ENCODE data around the gene TATDN2. TPM values are rescaled to one million over a fixed set of nuclear protein-coding genes. Genes with fewer than 3 reads are reported as not detected.

The TATDN2 gene
- total RNA-seq, 1 donor from 2014 or later: 34.6 TPM

GRCh38 chr3:10305331-10305902 is 57.2 kb downstream of the TATDN2 start:
- peaks cover 5% of the 10 kb centered on the region for H3K4me1 Mint-ChIP-seq (ENCODE audit: unreplicated experiment)
- TF ChIP-seq, protein P1, sequence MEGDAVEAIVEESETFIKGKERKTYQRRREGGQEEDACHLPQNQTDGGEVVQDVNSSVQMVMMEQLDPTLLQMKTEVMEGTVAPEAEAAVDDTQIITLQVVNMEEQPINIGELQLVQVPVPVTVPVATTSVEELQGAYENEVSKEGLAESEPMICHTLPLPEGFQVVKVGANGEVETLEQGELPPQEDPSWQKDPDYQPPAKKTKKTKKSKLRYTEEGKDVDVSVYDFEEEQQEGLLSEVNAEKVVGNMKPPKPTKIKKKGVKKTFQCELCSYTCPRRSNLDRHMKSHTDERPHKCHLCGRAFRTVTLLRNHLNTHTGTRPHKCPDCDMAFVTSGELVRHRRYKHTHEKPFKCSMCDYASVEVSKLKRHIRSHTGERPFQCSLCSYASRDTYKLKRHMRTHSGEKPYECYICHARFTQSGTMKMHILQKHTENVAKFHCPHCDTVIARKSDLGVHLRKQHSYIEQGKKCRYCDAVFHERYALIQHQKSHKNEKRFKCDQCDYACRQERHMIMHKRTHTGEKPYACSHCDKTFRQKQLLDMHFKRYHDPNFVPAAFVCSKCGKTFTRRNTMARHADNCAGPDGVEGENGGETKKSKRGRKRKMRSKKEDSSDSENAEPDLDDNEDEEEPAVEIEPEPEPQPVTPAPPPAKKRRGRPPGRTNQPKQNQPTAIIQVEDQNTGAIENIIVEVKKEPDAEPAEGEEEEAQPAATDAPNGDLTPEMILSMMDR (conservative IDR thresholded peaks at IDR 0.05): no peak
- no peak for DNase-seq (ENCODE audit: extremely low spot score, unreplicated experiment)
- no peaks in the 10 kb centered on the region for H3K9me3 Mint-ChIP-seq
- peaks cover 46% of the 10 kb centered on the region for H3K36me3 Mint-ChIP-seq
- no peaks in the 10 kb centered on the region for H3K27me3 Mint-ChIP-seq
- no peak overlapping the region for H3K4me3 Mint-ChIP-seq
- H3K27ac Mint-ChIP-seq: no peak overlapping the region

DNA sequence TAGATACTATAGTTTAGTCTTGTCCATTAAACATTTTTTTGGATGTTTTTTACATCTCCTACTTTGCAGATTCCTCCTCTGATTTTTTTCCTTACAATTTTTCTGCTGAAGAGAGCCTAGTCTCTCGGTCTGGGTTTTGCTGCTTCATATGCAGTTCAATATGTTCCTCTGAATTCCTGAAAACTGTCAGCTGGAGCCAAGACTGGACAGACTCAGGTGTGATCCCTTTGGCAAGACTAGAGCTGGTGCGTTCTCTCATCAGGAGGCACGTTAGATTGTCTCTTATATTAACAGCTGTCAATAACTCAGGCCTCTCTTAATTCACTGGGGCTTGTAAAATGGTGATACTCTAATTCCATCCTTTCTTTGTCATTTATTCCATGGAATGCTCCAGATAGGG is 57.9 kb downstream of the TATDN2 start:
- Mint-ChIP-seq H3K36me3 (peaks cover 45% of the 10 kb centered on the region), H3K27ac (no peak overlapping the region), H3K9me3 (no peaks in the 10 kb centered on the region), H3K4me1 (ENCODE audit: unreplicated experiment) (peaks cover 5% of the 10 kb centered on the region), H3K4me3 (no peak overlapping the region), H3K27me3 (no peaks in the 10 kb centered on the region)
- no peak for DNase-seq (ENCODE audit: extremely low spot score, unreplicated experiment)
- TF ChIP-seq, protein P1 (conservative IDR thresholded peaks at IDR 0.05): no peak

- no peak overlapping the region for H3K27ac Mint-ChIP-seq
- no peak for DNase-seq (ENCODE audit: extremely low spot score, unreplicated experiment)
- no peak overlapping the region for H3K4me3 Mint-ChIP-seq
- no peaks in the 10 kb centered on the region for H3K27me3 Mint-ChIP-seq
- H3K36me3 Mint-ChIP-seq: peaks cover 40% of the 10 kb centered on the region
- TF ChIP-seq, protein P1 (conservative IDR thresholded peaks at IDR 0.05): no peak
- no peaks in the 10 kb centered on the region for H3K9me3 Mint-ChIP-seq
- peaks cover 5% of the 10 kb centered on the region for H3K4me1 Mint-ChIP-seq (ENCODE audit: unreplicated experiment)
Observed at GRCh38 chr3:10308678-10309077, 60.4 kb downstream of the TATDN2 start.

GRCh38 chr3:10309736-10310135 is 61.5 kb downstream of the TATDN2 start:
- Mint-ChIP-seq H3K27me3 (no peaks in the 10 kb centered on the region), H3K4me3 (no peak overlapping the region), H3K9me3 (no peaks in the 10 kb centered on the region), H3K4me1 (ENCODE audit: unreplicated experiment) (peaks cover 5% of the 10 kb centered on the region), H3K27ac (peak overlapping the region; percentile 20), H3K36me3 (peaks cover 43% of the 10 kb centered on the region)
- DNase-seq (ENCODE audit: extremely low spot score, unreplicated experiment): no peak
- TF ChIP-seq, protein P1 (conservative IDR thresholded peaks at IDR 0.05): no peak

- Mint-ChIP-seq H3K27ac (no peak overlapping the region), H3K4me3 (no peak overlapping the region), H3K4me1 (ENCODE audit: unreplicated experiment) (peaks cover 5% of the 10 kb centered on the region), H3K27me3 (no peaks in the 10 kb centered on the region), H3K9me3 (no peaks in the 10 kb centered on the region), H3K36me3 (peaks cover 39% of the 10 kb centered on the region)
- TF ChIP-seq, protein P1 (conservative IDR thresholded peaks at IDR 0.05): no peak
- DNase-seq (ENCODE audit: extremely low spot score, unreplicated experiment): no peak
Observed at GRCh38 chr3:10310578-10310977, 62.3 kb downstream of the TATDN2 start.

DNA sequence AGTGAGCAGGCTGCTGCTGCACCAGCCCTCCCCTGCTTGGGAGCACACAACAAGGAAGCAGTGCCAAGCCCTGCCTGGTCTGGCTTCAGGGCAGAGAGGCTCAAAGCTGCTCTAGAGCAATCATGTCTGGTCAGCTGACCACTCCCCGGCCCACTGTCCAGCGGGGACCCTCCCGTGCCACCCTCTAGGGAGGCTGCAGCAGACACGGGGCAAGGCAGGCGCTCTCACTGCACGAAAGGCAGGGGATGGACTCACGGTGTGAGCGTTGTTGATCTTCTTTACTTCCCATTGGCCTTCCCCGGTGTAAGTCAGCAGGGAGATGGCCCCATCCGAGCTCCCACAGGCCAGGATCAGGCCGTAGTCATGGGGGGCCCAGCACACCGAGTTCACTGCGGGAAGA is 63.5 kb downstream of the TATDN2 start:
- DNase-seq (ENCODE audit: extremely low spot score, unreplicated experiment): no peak
- Mint-ChIP-seq H3K4me1 (ENCODE audit: unreplicated experiment) (peaks cover 5% of the 10 kb centered on the region), H3K4me3 (no peak overlapping the region), H3K36me3 (peaks cover 30% of the 10 kb centered on the region), H3K27ac (peak overlapping the region; percentile 8), H3K27me3 (no peaks in the 10 kb centered on the region), H3K9me3 (no peaks in the 10 kb centered on the region)
- TF ChIP-seq, protein P1 (conservative IDR thresholded peaks at IDR 0.05): no peak

Data from type B pancreatic cell (in vitro differentiated cells).